Mesenchymal stem cell (in vitro differentiated cells and primary cell): Measurements from ENCODE around the gene RBM4.

Experiments
- DNase-seq: peaks from one replicate; pipeline ENCODE4 v3.0.0-alpha.2; 2013
- H2AFZ ChIP-seq: one replicate; pipeline ENCODE4 v1.6.1; 2013; ENCODE audit warnings: low read depth, mild to moderate bottlenecking, control low read depth, inconsistent platforms, low read length, moderate library complexity
- H2AK5ac ChIP-seq: 2 replicates; pipeline ENCODE4 v1.6.1; 2013; ENCODE audit warnings: low read length, moderate library complexity, mild to moderate bottlenecking, inconsistent platforms; ENCODE audit not compliant: severe bottlenecking
- H2BK120ac ChIP-seq: one replicate; pipeline ENCODE4 v1.6.1; 2013; ENCODE audit warnings: low read depth, mild to moderate bottlenecking, inconsistent platforms, low read length, moderate library complexity
- H2BK12ac ChIP-seq, 2 experiments: one replicate each; pipeline ENCODE4 v1.6.1; 2013; ENCODE audit warnings: inconsistent platforms in 2 of 2, low read length in 2 of 2, mild to moderate bottlenecking in 2 of 2, moderate library complexity in 2 of 2, control low read depth in 1 of 2
- H2BK15ac ChIP-seq: one replicate; pipeline ENCODE4 v1.6.1; 2013; ENCODE audit warnings: mild to moderate bottlenecking, low read depth, inconsistent platforms; ENCODE audit not compliant: poor library complexity, severe bottlenecking
- H2BK5ac ChIP-seq: 2 replicates; pipeline ENCODE4 v1.6.1; 2013; ENCODE audit warnings: low read depth, mild to moderate bottlenecking, low read length, control low read depth, inconsistent platforms; ENCODE audit not compliant: poor library complexity, severe bottlenecking
- H3K14ac ChIP-seq, 2 experiments: one replicate each; pipeline ENCODE4 v1.6.1; 2013; ENCODE audit warnings: inconsistent platforms in 2 of 2, low read length in 2 of 2, control low read depth in 1 of 2, mild to moderate bottlenecking in 1 of 2, moderate library complexity in 1 of 2
- H3K18ac ChIP-seq, 2 experiments: one replicate each; pipeline ENCODE4 v1.6.1; 2013; ENCODE audit warnings: inconsistent platforms in 2 of 2, low read length in 2 of 2, control low read depth in 1 of 2, low read depth in 1 of 2, mild to moderate bottlenecking in 1 of 2
- H3K23ac ChIP-seq, 2 experiments: one replicate each; pipeline ENCODE4 v1.6.1; 2013; ENCODE audit warnings: inconsistent platforms in 2 of 2, low read length in 2 of 2, mild to moderate bottlenecking in 2 of 2, moderate library complexity in 2 of 2, control low read depth in 1 of 2
- H3K27ac ChIP-seq: 2 replicates; pipeline ENCODE4 v1.5.1; 2013; ENCODE audit warnings: mild to moderate bottlenecking, moderate library complexity, low read length, control low read depth, inconsistent platforms; ENCODE audit not compliant: poor library complexity, severe bottlenecking
- H3K27me3 ChIP-seq, 2 experiments: 2 replicates each; pipeline versions ENCODE4 v1.6.1 to v1.7.0; 2013; ENCODE audit warnings: low read length in 2 of 2, mild to moderate bottlenecking in 2 of 2, moderate library complexity in 2 of 2, control low read depth in 1 of 2, inconsistent platforms in 1 of 2; ENCODE audit not compliant: control insufficient read depth in 1 of 2, insufficient read depth in 1 of 2
- H3K36me3 ChIP-seq, 2 experiments: 2 replicates each; pipeline versions ENCODE4 v1.6.1 to v1.7.0; 2013; ENCODE audit warnings: low read length in 2 of 2, control low read depth in 1 of 2, inconsistent platforms in 1 of 2, low read depth in 1 of 2, mild to moderate bottlenecking in 1 of 2; ENCODE audit not compliant: insufficient read depth in 2 of 2, control insufficient read depth in 1 of 2
- H3K4ac ChIP-seq, 2 experiments: one replicate each; pipeline ENCODE4 v1.6.1; 2013; ENCODE audit warnings: inconsistent platforms in 2 of 2, low read length in 2 of 2, mild to moderate bottlenecking in 2 of 2, moderate library complexity in 2 of 2, control low read depth in 1 of 2, low read depth in 1 of 2
- H3K4me1 ChIP-seq: 2 replicates; pipeline ENCODE4 v1.6.1; 2013; ENCODE audit warnings: low read depth, low read length, control low read depth; ENCODE audit not compliant: control insufficient read depth, insufficient read depth
- H3K4me2 ChIP-seq: 2 replicates; pipeline ENCODE4 v1.6.1; 2013; ENCODE audit warnings: low read length, mild to moderate bottlenecking, inconsistent platforms; ENCODE audit not compliant: poor library complexity, severe bottlenecking
- H3K4me3 ChIP-seq, 2 experiments: 2 replicates each; pipeline versions ENCODE4 v1.5.1 to v1.7.0; 2013; ENCODE audit warnings: low read length in 2 of 2, mild to moderate bottlenecking in 2 of 2, control low read depth in 1 of 2, low read depth in 1 of 2; ENCODE audit not compliant: insufficient read depth in 1 of 2
- H3K79me1 ChIP-seq: replicated peaks from 2 replicates; pipeline ENCODE4 v1.6.1; 2013; ENCODE audit warnings: mild to moderate bottlenecking, control low read depth, low read length, inconsistent platforms; ENCODE audit not compliant: poor library complexity, severe bottlenecking
- H3K9ac ChIP-seq: 2 replicates; pipeline ENCODE4 v1.7.0; 2013; ENCODE audit warnings: mild to moderate bottlenecking, low read length, moderate library complexity
- H3K9me3 ChIP-seq: 2 replicates; pipeline ENCODE4 v1.7.0; 2013; ENCODE audit warnings: mild to moderate bottlenecking, low read length; ENCODE audit not compliant: control insufficient read depth
- H4K8ac ChIP-seq: one replicate; pipeline ENCODE4 v1.6.1; 2013; ENCODE audit warnings: inconsistent platforms, mild to moderate bottlenecking, low read length, moderate library complexity
- H4K91ac ChIP-seq: one replicate; pipeline ENCODE4 v1.6.1; 2013; ENCODE audit warnings: mild to moderate bottlenecking, low read length, inconsistent platforms
- WGBS: methylation state at CpG from one replicate; pipeline ENCODE4 v1.1.7; 2013; ENCODE audit warnings: mixed read lengths; 5-methylcytosine and 5-hydroxymethylcytosine counted together

Gene RBM4

DNA sequence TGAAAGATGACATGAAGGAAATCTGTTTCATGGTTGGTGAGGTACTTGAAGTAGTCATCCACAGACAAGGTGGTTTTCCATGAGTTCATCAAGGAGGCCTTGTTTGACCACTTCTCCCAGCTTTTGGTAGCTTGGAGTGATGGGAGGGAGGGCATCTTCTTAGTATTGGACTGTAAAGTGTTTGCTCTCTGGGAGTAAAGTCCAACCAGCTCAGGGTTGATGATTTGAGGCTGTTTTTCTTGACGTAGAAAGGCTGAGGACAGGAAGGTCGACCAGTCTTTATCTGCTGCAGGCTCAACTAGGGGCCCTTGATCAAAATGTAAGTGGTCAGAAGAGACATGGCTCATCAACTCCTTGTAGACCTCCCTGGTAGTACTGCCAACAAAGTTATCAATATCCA is 47.3 kb upstream of the RBM4 start:
- Histone ChIP-seq H2BK120ac (no peak overlapping the region), H4K91ac (no peak overlapping the region), H3K14ac (no peak overlapping the region), H3K4ac (no peak overlapping the region), H3K4me3 (no peak overlapping the region), H3K23ac (no peak overlapping the region), H2BK15ac (no peak overlapping the region), H3K4me1 (peaks cover 15% of the 10 kb centered on the region), H3K9ac (no peak overlapping the region), H3K9me3 (no peaks in the 10 kb centered on the region), H3K36me3 (peaks cover 0 to 6% of the 10 kb centered on the region in 2 experiments), H3K4me2 (no peak overlapping the region), H2AFZ (no peak overlapping the region), H3K27me3 (peaks cover 0 to 3% of the 10 kb centered on the region in 2 experiments), H3K27ac (no peak overlapping the region), H3K79me1 (peaks cover 23% of the 10 kb centered on the region), H2BK5ac (no peak overlapping the region), H3K18ac (no peak overlapping the region), H4K8ac (no peak overlapping the region), H2AK5ac (no peak overlapping the region), H2BK12ac (no peak overlapping the region)
- 85% methylated on average over 2 of the region's 2 CpGs for WGBS
- no peak for DNase-seq

DNA sequence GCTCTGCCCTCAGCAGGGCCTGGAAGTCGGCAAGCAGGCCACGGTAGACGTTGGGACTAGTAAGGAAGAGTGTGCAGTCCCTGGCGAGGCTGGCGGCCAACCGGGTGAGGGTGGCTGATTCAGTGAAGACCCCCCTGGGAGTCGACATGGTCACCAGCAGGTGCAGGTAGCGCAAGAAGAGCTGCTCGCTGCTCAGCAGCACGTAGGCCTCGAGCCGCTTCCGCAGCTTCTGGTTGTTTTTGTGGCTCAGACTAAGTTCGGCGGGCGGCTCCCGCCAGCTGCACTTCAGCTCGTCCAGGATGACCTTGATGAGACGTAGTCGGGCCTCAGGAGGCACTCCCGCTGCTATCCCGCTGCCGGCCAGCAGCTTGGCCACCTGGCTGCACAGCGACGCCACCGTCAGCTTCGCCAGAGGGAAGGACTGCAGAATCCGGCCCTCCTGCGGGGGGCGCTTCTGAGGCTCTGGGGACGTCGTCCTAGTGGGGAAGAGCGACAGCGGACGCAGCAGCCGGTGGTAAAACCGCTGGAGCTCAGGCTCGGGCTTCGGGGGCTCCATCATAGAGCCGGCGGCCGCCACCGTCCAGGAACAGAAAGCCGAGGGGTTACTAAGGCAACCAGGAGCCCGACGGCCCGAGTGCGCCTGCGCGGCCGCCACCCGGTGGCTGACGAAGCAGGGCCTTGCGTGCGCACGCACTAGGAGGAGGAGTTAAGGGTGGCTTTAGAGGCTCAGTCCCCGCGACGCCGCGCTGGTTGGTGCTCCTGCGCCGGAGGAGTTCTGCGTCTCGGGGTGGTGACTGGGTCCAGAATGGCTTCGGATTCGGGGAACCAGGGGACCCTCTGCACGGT is 45.8 kb upstream of the RBM4 start, which contains the start of the genes CCDC87 and CCS:
TSS of gene CCDC87 (minus strand) at position 607 of the 846 bp plus-strand sequence. CDS start at position 559, 48 bp downstream.
TSS of gene CCS (plus strand) at position 729 of the 846 bp plus-strand sequence. CDS start at position 806, 77 bp downstream.
- Histone ChIP-seq H3K4me3 (peak within 1 kb of the TSS; percentile 67 to 92), H4K91ac (peak within 1 kb of the TSS; percentile 14), H2BK15ac (no peak within 1 kb of the TSS), H3K23ac (peak within 1 kb of the TSS in 1 of 2 experiments; percentile 29), H3K27ac (no peak within 1 kb of the TSS), H2BK12ac (peak within 1 kb of the TSS in 1 of 2 experiments; percentile 38), H2AK5ac (peak within 1 kb of the TSS; percentile 23), H3K27me3 (no peaks in the 10 kb centered on the region), H3K9ac (peak within 1 kb of the TSS; percentile 93), H3K79me1 (peaks cover 28% of the 10 kb centered on the region), H2BK5ac (no peak within 1 kb of the TSS), H3K36me3 (peaks cover 5 to 9% of the 10 kb centered on the region in 2 experiments), H3K14ac (peak within 1 kb of the TSS in 1 of 2 experiments; percentile 94), H3K4ac (peak within 1 kb of the TSS in 1 of 2 experiments; percentile 89), H3K18ac (peak within 1 kb of the TSS; percentile 73 to 95), H3K4me2 (peak within 1 kb of the TSS; percentile 86), H4K8ac (peak within 1 kb of the TSS; percentile 89), H2BK120ac (peak within 1 kb of the TSS; percentile 27), H3K4me1 (peaks cover 15% of the 10 kb centered on the region), H3K9me3 (no peaks in the 10 kb centered on the region), H2AFZ (peak within 1 kb of the TSS; percentile 94)
- peak; percentile 96 for DNase-seq
- 16% methylated on average over 68 of the region's 68 CpGs for WGBS

DNA sequence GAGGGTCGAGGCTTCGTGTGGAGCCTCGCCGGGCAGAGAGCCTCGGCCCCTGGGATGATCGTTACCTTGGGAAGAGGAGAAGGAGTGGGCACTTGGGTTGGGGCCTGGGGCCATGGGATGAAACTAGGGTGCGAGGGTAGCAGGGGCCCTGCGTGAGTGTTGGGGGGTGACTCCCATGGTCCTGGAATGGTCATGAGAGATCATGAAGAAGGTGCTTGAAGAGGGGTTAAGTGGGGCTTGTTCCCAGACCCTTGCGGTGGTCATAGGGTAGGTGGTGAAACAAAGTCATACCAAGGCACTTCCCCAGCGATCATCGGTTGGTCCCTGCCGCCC is 45.2 kb upstream of the RBM4 start:
- peak overlapping the region; percentile 89 for H4K8ac ChIP-seq
- H3K18ac ChIP-seq = peak overlapping the region; percentile 73 to 95
- peak overlapping the region; percentile 67 to 92 for H3K4me3 ChIP-seq
- peak overlapping the region; percentile 94 for H2AFZ ChIP-seq
- no peak overlapping the region for H2BK15ac ChIP-seq
- H3K23ac ChIP-seq = no peak overlapping the region
- DNase-seq = no peak
- peaks cover 15% of the 10 kb centered on the region for H3K4me1 ChIP-seq
- H2AK5ac ChIP-seq = no peak overlapping the region
- H4K91ac ChIP-seq = no peak overlapping the region
- H3K9ac ChIP-seq = peak overlapping the region; percentile 93
- H2BK5ac ChIP-seq = no peak overlapping the region
- no peak overlapping the region for H2BK12ac ChIP-seq
- peak overlapping the region; percentile 27 for H2BK120ac ChIP-seq
- WGBS = 21% methylated on average over 12 of the region's 12 CpGs
- H3K27ac ChIP-seq = no peak overlapping the region
- H3K27me3 ChIP-seq = no peaks in the 10 kb centered on the region
- no peaks in the 10 kb centered on the region for H3K9me3 ChIP-seq
- H3K4me2 ChIP-seq = peak overlapping the region; percentile 86
- H3K14ac ChIP-seq = peak overlapping the region in 1 of 2 experiments; percentile 94
- peaks cover 5 to 9% of the 10 kb centered on the region in 2 experiments for H3K36me3 ChIP-seq
- peak overlapping the region in 1 of 2 experiments; percentile 89 for H3K4ac ChIP-seq
- H3K79me1 ChIP-seq = peaks cover 28% of the 10 kb centered on the region

DNA sequence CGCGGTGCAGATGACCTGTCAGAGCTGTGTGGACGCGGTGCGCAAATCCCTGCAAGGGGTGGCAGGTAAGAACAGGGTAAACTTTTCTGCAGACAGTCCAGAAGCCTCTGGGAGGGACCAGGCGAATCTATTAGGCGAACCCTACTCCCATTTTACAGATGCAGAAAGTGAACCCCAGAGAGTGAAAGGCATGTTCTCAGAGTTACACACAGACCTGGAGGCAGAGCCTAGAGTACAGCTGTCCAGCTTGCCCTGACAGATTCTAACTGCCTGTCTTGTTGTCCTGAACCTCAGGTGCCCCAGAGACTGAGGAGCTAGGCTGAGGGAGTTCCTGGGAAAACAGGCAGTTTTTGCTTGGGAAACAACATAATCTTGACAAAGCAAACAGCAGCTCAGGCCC is 44.9 kb upstream of the RBM4 start:
- peak overlapping the region; percentile 67 to 92 for H3K4me3 ChIP-seq
- WGBS = 76% methylated on average over 7 of the region's 7 CpGs

More for the DNA sequence above, 44.9 kb upstream of the RBM4 start:
- Histone ChIP-seq H3K9me3 (no peaks in the 10 kb centered on the region), H4K91ac (peak overlapping the region; percentile 14), H3K4me2 (peak overlapping the region; percentile 86), H2AFZ (no peak overlapping the region), H3K9ac (peak overlapping the region; percentile 93), H3K36me3 (peaks cover 5 to 9% of the 10 kb centered on the region in 2 experiments), H3K14ac (peak overlapping the region in 1 of 2 experiments; percentile 94), H3K79me1 (peaks cover 28% of the 10 kb centered on the region), H3K23ac (peak overlapping the region in 1 of 2 experiments; percentile 29), H3K18ac (peak overlapping the region in 1 of 2 experiments; percentile 95), H2BK15ac (no peak overlapping the region), H2AK5ac (peak overlapping the region; percentile 23), H2BK12ac (no peak overlapping the region), H3K4me1 (peaks cover 15% of the 10 kb centered on the region), H3K4ac (no peak overlapping the region), H2BK5ac (no peak overlapping the region), H3K27me3 (no peaks in the 10 kb centered on the region), H4K8ac (no peak overlapping the region), H2BK120ac (no peak overlapping the region), H3K27ac (no peak overlapping the region)
- DNase-seq = no peak
